ENCODE results near the gene SPATA1.

Gene SPATA1

DNA sequence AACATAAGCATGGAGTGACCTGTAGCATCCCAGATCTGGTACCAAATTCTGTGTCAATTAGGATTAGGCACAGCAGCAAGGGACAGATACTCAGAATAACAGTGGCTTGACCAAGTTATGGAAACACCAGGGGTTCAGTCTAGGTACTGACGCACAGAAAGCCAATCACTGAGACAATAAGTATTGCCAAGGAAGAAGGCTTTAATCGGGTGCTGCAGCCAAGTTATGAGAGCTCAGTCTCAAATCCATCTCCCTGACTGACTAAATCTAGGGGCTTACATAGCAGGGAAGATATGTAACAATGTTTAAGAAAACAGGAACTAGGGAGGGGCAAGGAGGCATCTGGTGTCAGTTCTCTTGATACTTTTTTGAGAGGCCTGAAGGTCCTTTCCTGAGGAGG, 107.7 kb downstream of the SPATA1 start:
- no peak overlapping the region for H3K4me3 Mint-ChIP-seq
- no peak overlapping the region for H3K27ac Mint-ChIP-seq
- H3K27me3 Mint-ChIP-seq, result no peaks in the 10 kb centered on the region
- CTCF ChIA-PET, result interaction anchor here (0.6 kb wide), 1 partner anchor 20 kb away, joined by 3 read pairs; no protein-coding TSS in a partner anchor
- H3K4me1 Mint-ChIP-seq, result peaks cover 3% of the 10 kb centered on the region
- no peaks in the 10 kb centered on the region for H3K36me3 Mint-ChIP-seq
- no peak for DNase-seq
- H3K9me3 Mint-ChIP-seq, result peaks cover 30% of the 10 kb centered on the region

GRCh38 chr1:84615790-84616189, 109.6 kb downstream of the SPATA1 start:
- H3K4me3 Mint-ChIP-seq, result no peak overlapping the region

More at GRCh38 chr1:84615790-84616189, 109.6 kb downstream of the SPATA1 start:
- peaks cover 27% of the 10 kb centered on the region for H3K9me3 Mint-ChIP-seq
- DNase-seq, result no peak
- H3K4me1 Mint-ChIP-seq, result peaks cover 15% of the 10 kb centered on the region
- no peaks in the 10 kb centered on the region for H3K36me3 Mint-ChIP-seq
- CTCF ChIA-PET, result no interaction called here
- no peak overlapping the region for H3K27ac Mint-ChIP-seq
- H3K27me3 Mint-ChIP-seq, result peaks cover 8% of the 10 kb centered on the region

Data from activated naive CD4-positive, alpha-beta T cell treated with anti-CD3 and anti-CD28 coated beads, Interleukin-2, amount 10 ng/mL, durations not matched to agents 7 days and 5 days (primary cell).